PFSK-1 (cell line): ENCODE measurements around the gene ATCAY.

Experiments
- FOXP2 ChIP-seq: optimal IDR thresholded peaks from 2 replicates; pipeline ENCODE3; 2011; ENCODE audit warnings: borderline replicate concordance, control low read depth, inconsistent platforms; ENCODE audit not compliant: insufficient read depth; ENCODE audit errors: extremely low read length, extremely low read depth
- POLR2AphosphoS5 ChIP-seq: IDR thresholded peaks from 2 replicates; pipeline ENCODE4 v1.6.1; 2012; ENCODE audit warnings: low read depth, mild to moderate bottlenecking, control low read depth, low read length, moderate library complexity
- SIN3A ChIP-seq: IDR thresholded peaks from 2 replicates; pipeline ENCODE4 v1.6.1; 2012; ENCODE audit warnings: mild to moderate bottlenecking, low read length, moderate library complexity, borderline replicate concordance; ENCODE audit not compliant: insufficient read depth
- TAF1 ChIP-seq: IDR thresholded peaks from 2 replicates; pipeline ENCODE4 v1.6.1; 2012; ENCODE audit warnings: low read length, control low read depth, borderline replicate concordance; ENCODE audit not compliant: insufficient read depth
- TF ChIP-seq, protein P1 (sequence below), 2 experiments: IDR thresholded peaks; 2 replicates each; pipeline versions ENCODE4 v1.6.1 to v1.8.0; 2011 to 2012; ENCODE audit warnings: low read depth in 2 of 2, low read length in 2 of 2, control low read depth in 1 of 2, inconsistent platforms in 1 of 2, mild to moderate bottlenecking in 1 of 2, moderate library complexity in 1 of 2; ENCODE audit not compliant: insufficient read depth in 1 of 2

ATCAY gene

DNA sequence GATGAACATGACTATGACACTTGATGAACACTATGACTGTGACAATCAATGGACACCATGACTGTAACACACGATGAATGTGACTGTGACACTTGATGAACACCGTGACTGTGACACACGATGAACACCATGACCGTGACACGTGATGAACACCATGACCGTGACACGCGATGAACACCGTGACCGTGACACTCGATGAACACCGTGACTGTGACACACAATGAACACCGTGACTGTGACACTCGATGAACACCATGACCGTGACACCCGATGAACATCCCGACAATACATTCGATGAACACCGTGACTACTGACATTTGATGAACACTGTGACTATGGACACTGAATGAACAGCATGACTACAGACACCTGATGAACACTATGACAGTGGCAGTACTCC is 42.6 kb upstream of the ATCAY start:
- TF ChIP-seq POLR2AphosphoS5 = no peak
- TF ChIP-seq, protein P1, sequence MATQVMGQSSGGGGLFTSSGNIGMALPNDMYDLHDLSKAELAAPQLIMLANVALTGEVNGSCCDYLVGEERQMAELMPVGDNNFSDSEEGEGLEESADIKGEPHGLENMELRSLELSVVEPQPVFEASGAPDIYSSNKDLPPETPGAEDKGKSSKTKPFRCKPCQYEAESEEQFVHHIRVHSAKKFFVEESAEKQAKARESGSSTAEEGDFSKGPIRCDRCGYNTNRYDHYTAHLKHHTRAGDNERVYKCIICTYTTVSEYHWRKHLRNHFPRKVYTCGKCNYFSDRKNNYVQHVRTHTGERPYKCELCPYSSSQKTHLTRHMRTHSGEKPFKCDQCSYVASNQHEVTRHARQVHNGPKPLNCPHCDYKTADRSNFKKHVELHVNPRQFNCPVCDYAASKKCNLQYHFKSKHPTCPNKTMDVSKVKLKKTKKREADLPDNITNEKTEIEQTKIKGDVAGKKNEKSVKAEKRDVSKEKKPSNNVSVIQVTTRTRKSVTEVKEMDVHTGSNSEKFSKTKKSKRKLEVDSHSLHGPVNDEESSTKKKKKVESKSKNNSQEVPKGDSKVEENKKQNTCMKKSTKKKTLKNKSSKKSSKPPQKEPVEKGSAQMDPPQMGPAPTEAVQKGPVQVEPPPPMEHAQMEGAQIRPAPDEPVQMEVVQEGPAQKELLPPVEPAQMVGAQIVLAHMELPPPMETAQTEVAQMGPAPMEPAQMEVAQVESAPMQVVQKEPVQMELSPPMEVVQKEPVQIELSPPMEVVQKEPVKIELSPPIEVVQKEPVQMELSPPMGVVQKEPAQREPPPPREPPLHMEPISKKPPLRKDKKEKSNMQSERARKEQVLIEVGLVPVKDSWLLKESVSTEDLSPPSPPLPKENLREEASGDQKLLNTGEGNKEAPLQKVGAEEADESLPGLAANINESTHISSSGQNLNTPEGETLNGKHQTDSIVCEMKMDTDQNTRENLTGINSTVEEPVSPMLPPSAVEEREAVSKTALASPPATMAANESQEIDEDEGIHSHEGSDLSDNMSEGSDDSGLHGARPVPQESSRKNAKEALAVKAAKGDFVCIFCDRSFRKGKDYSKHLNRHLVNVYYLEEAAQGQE (IDR thresholded peaks at IDR 0.05; ENCODE audit: insufficient read depth in 1 of 2, low read depth in 2 of 2, low read length in 2 of 2) = no peak
- TF ChIP-seq SIN3A = no peak
- no peak for TF ChIP-seq FOXP2
- TF ChIP-seq TAF1 = no peak

DNA sequence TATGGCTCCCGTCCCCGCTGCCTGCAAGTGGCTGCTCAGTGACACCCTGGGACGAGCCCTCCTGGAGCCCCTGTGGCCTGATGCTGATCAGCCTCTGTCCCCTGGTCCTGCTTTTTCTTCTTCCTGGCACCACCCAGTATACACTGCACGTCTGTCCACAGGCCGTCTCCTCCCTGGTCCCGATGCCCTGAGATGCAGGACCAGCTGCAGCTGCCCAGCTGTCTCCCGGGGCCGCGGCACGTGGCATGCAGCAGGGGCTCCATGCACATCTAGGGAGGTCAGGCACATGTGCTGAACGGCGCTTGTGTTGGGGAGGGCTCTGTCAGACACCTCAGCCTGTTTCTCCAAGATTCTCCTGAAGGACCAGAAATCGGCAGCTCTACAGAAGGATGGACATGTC is 41.8 kb upstream of the ATCAY start:
- TF ChIP-seq, protein P1 (IDR thresholded peaks at IDR 0.05; ENCODE audit: insufficient read depth in 1 of 2, low read depth in 2 of 2, low read length in 2 of 2) = no peak
- TF ChIP-seq SIN3A (no peak), FOXP2 (no peak), POLR2AphosphoS5 (no peak), TAF1 (no peak)

DNA sequence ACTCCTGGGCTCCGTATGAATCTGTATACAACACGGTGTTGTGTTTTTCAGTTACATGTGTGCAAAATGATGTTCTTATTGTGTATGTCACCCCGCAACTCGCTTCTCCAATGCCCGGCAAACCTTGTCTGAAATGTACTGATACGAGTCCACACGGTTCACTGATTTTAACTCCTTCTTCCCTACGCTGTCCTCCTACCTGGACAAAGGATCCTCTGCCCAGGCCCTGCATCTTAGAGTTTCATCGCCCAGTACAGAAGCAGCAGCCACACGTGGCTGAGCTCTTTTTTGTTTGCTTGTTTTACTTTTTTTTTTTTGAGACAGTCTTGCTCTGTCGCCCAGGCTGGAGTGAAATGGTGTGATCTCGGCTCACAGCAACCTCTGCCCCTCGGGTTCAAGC is 40.5 kb upstream of the ATCAY start:
- TF ChIP-seq SIN3A (no peak), FOXP2 (no peak), POLR2AphosphoS5 (no peak), TAF1 (no peak)
- TF ChIP-seq, protein P1 (IDR thresholded peaks at IDR 0.05; ENCODE audit: insufficient read depth in 1 of 2, low read depth in 2 of 2, low read length in 2 of 2) = no peak

DNA sequence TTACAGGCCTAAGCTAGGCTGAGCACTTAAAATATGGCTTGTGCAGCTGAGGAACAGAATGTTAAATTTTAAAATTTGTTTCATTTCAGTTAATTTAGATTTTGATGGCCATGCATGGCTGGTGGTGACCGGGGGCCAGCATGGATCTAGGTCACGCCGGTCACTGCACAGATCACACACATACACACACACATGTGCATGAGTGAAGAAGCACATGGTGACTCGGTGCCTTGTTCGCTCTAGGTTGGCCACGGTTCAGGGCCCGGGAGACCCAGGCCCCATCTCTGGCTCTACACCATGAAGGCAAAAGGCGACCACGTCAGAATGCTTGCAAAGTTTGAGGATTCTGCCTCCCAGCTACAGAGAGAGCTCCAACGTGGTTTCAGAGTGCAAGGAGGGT is 39.7 kb upstream of the ATCAY start:
- TF ChIP-seq, protein P1 (IDR thresholded peaks at IDR 0.05; ENCODE audit: insufficient read depth in 1 of 2, low read depth in 2 of 2, low read length in 2 of 2) = no peak
- TF ChIP-seq FOXP2 (no peak), TAF1 (no peak), SIN3A (no peak), POLR2AphosphoS5 (no peak)

DNA sequence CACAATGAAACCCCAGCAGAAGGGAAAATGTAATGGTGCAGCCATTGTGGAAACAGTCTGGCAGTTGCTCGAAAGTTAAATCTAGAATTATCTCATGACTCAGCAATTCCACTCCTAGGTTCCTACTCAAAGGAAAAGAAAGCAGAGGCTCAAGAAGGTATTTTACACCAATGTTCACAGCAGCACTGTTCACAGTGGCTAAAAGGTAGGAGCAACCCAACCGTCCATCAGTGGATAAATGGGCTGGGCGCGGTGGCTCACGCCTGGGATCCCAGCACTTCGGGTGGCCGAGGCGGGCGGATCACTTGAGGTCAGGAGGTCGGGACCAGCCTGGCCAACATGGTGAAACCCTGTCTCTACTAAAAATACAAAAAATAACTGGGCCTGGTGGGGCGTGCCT is 37.5 kb upstream of the ATCAY start:
- TF ChIP-seq SIN3A (no peak), POLR2AphosphoS5 (no peak), FOXP2 (no peak), TAF1 (no peak)
- TF ChIP-seq, protein P1 (IDR thresholded peaks at IDR 0.05; ENCODE audit: insufficient read depth in 1 of 2, low read depth in 2 of 2, low read length in 2 of 2) = no peak
